HCT116 (cell line): ENCODE data around the gene LRSAM1. TPM values are rescaled to one million over a fixed set of nuclear protein-coding genes. Genes with fewer than 3 reads are reported as not detected.

ENCODE experiments used
- ATAC-seq: fragments of 200-7000 bp; cut with Tn5 transposase; 2 replicates; pipeline ENCODE4 v1.9.1; 2020; ENCODE audit warnings: mild to moderate bottlenecking, moderate library complexity
- BruUV-seq: library from RNA; stranded (reverse); fragments of 400-500 nt; replicated peaks from 2 replicates; lab custom pipeline; 2021; lab: Mats Ljungman, UMichigan
- CTCF ChIA-PET: fragments of 300-600 bp; sonication (Branson Sonifier 250); formaldehyde crosslinking; loops from one replicate; lab custom pipeline; 2021; ENCODE audit warnings: antibody characterized with exemption; lab: Charles Lee
- POLR2A ChIA-PET: fragments of 300-600, 350-600 bp; sonication (Branson Sonifier 250); formaldehyde crosslinking; loops from one replicate; lab custom pipeline; 2021; ENCODE audit warnings: antibody characterized with exemption; lab: Charles Lee
- RAD21 ChIA-PET, 2 experiments: fragments of 300-600 bp; sonication (Branson Sonifier 250); formaldehyde crosslinking; loops; one replicate each; lab custom pipeline; 2023; ENCODE audit warnings: low total read pairs in 2 of 2; ENCODE audit not compliant: uncharacterized antibody in 2 of 2, unreplicated experiment in 2 of 2, low non-redundant PET in 1 of 2; lab: Charles Lee
- DNase-seq: peaks from one replicate; pipeline ENCODE4 v3.0.0-alpha.2; 2010; ENCODE audit warnings: low read depth, low spot score
- H2AFZ ChIP-seq: fragments of 200-600 bp; shearing (Covaris generic), sonication (generic); 2 replicates; pipeline ENCODE4 v1.6.1; 2017; ENCODE audit warnings: low read depth, mixed run types, mixed read lengths, antibody characterized with exemption, low read length; ENCODE audit not compliant: poor library complexity, severe bottlenecking
- H3K27ac ChIP-seq: 2 replicates; pipeline ENCODE4 v1.5.1; 2012; ENCODE audit warnings: low read depth, low read length
- H3K27me3 ChIP-seq: fragments of 200-600 bp; sonication (generic); 2 replicates; pipeline ENCODE4 v1.6.1; 2016; ENCODE audit warnings: mixed run types, low read length, mixed read lengths; ENCODE audit not compliant: insufficient read depth
- H3K36me3 ChIP-seq, 2 experiments: fragments of 200-500 bp in 1 of 2; fragments of 200-600 bp in 1 of 2; sonication (Bioruptor generic) in 1 of 2; sonication (generic) in 1 of 2; 2 replicates each; pipeline versions ENCODE4 v1.5.1 to v1.6.1; 2014 to 2016; ENCODE audit warnings: low read length in 2 of 2, inconsistent platforms in 1 of 2, mixed read lengths in 1 of 2, mixed run types in 1 of 2; ENCODE audit not compliant: insufficient read depth in 2 of 2, control insufficient read depth in 1 of 2
- H3K4me1 ChIP-seq, 2 experiments: fragments of 200-600 bp in 1 of 2; sonication (generic) in 1 of 2; 2 replicates each; pipeline versions ENCODE4 v1.5.1 to v1.6.1; 2012 to 2017; ENCODE audit warnings: low read length in 2 of 2, inconsistent platforms in 1 of 2, mild to moderate bottlenecking in 1 of 2, mixed read lengths in 1 of 2, mixed run types in 1 of 2, moderate library complexity in 1 of 2; ENCODE audit not compliant: insufficient read depth in 2 of 2, control insufficient read depth in 1 of 2
- H3K4me2 ChIP-seq: fragments of 200-600 bp; sonication (generic); 2 replicates; pipeline ENCODE4 v1.6.1; 2017; ENCODE audit warnings: mixed run types, low read length, mixed read lengths
- H3K4me3 ChIP-seq, 2 experiments: fragments of 200-600 bp in 1 of 2; sonication (generic) in 1 of 2; replicated peaks in 1 of 2; 2 replicates each; pipeline ENCODE4 v1.5.1; 2011 to 2016; ENCODE audit warnings: low read length in 2 of 2, control low read depth in 1 of 2, low read depth in 1 of 2, mild to moderate bottlenecking in 1 of 2, mixed read lengths in 1 of 2, mixed run types in 1 of 2
- H3K79me2 ChIP-seq: fragments of 200-600 bp; sonication (generic); 2 replicates; pipeline ENCODE4 v1.6.1; 2017; ENCODE audit warnings: mild to moderate bottlenecking, mixed run types, low read length, moderate library complexity, mixed read lengths; ENCODE audit not compliant: insufficient read depth
- H3K9ac ChIP-seq: fragments of 200-600 bp; sonication (generic); 2 replicates; pipeline ENCODE4 v1.6.1; 2016; ENCODE audit warnings: low read length, mixed read lengths
- H3K9me2 ChIP-seq: fragments of 200-600 bp; sonication (generic), shearing (Covaris generic); 2 replicates; pipeline ENCODE4 v1.6.1; 2017; ENCODE audit warnings: mixed run types, mild to moderate bottlenecking, moderate library complexity; ENCODE audit not compliant: insufficient read depth
- H3K9me3 ChIP-seq, 2 experiments: fragments of 200-500 bp in 1 of 2; fragments of 200-600 bp in 1 of 2; sonication (Bioruptor generic) in 1 of 2; sonication (generic) in 1 of 2; 2 replicates each; pipeline ENCODE4 v1.6.1; 2014 to 2017; ENCODE audit warnings: low read length in 2 of 2, mixed read lengths in 2 of 2, inconsistent platforms in 1 of 2, low read depth in 1 of 2, mild to moderate bottlenecking in 1 of 2, mixed run types in 1 of 2, moderate library complexity in 1 of 2; ENCODE audit not compliant: control insufficient read depth in 1 of 2, insufficient read depth in 1 of 2
- H4K20me1 ChIP-seq: fragments of 200-600 bp; sonication (generic), shearing (Covaris generic); 2 replicates; pipeline ENCODE4 v1.6.1; 2017; ENCODE audit warnings: mixed run types, mild to moderate bottlenecking, moderate library complexity; ENCODE audit not compliant: insufficient read depth
- CBX3 ChIP-seq: IDR thresholded peaks from 2 replicates; pipeline ENCODE4 v1.6.1; 2012; ENCODE audit warnings: low read depth
- POLR2AphosphoS5 ChIP-seq: IDR thresholded peaks from 2 replicates; pipeline ENCODE4 v1.6.1; 2011; ENCODE audit warnings: mild to moderate bottlenecking, low read depth, low read length, moderate library complexity
- RAD21 ChIP-seq: IDR thresholded peaks from 2 replicates; pipeline ENCODE4 v1.6.1; 2012; ENCODE audit warnings: low read depth, mild to moderate bottlenecking
- SIN3A ChIP-seq: IDR thresholded peaks from 2 replicates; pipeline ENCODE4 v1.6.1; 2012; ENCODE audit warnings: low read depth
- SRF ChIP-seq: IDR thresholded peaks from 2 replicates; pipeline ENCODE4 v1.6.1; 2012; ENCODE audit warnings: low read depth
- YY1 ChIP-seq: IDR thresholded peaks from 2 replicates; pipeline ENCODE4 v1.6.1; 2011; ENCODE audit warnings: low read length, low read depth, moderate library complexity, mild to moderate bottlenecking; ENCODE audit not compliant: insufficient replicate concordance; ENCODE audit errors: extremely low read depth
- ZFX ChIP-seq: fragments of 450-650 bp; IDR thresholded peaks from 2 replicates; pipeline ENCODE4 v1.6.1; 2017
- intact Hi-C: fragments of 100-400 bp; cut with micrococcal nuclease; formaldehyde crosslinking; loops from 2 replicates; pipeline ENCODE4 v1.10.0; 2022
- total RNA-seq: library from RNA; stranded (reverse); gene quantifications from one replicate; pipeline ENCODE4 v1.2.1, GENCODE V29; 2021; ENCODE audit not compliant: unreplicated experiment
- TF ChIP-seq, protein P1 (sequence below), 3 experiments: fragments of 200-600 bp in 1 of 3; sonication (generic) in 1 of 3; IDR thresholded peaks in 2 of 3; conservative IDR thresholded peaks in 1 of 3; 2 replicates each; pipeline ENCODE4 v1.5.1; 2012 to 2017; ENCODE audit warnings: low read depth in 2 of 3, low read length in 2 of 3, antibody characterized with exemption in 1 of 3, borderline replicate concordance in 1 of 3, control low read depth in 1 of 3, mild to moderate bottlenecking in 1 of 3, mixed read lengths in 1 of 3, mixed run types in 1 of 3, moderate library complexity in 1 of 3; ENCODE audit not compliant: insufficient read depth in 1 of 3
- TF ChIP-seq, protein P2 (sequence below): IDR thresholded peaks from 2 replicates; pipeline ENCODE4 v1.6.1; 2012

The LRSAM1 gene
- total RNA-seq, 1 experiment from 2014 or later = 25.9 TPM

- H3K79me2 ChIP-seq = peaks cover 17% of the 10 kb centered on the region; the same call in 1 of the 2 replicates
- ATAC-seq = no peak
- DNase-seq = no peak
- intact Hi-C loops = loop anchor here (5.0 kb wide), 1 partner anchor 198 kb away; no protein-coding TSS in a partner anchor
- no TSS peak for BruUV-seq
- H3K4me1 ChIP-seq = peaks cover 0 to 18% of the 10 kb centered on the region in 2 experiments; a peak in 1 of 4 replicates
- no peak overlapping the region for H3K27ac ChIP-seq
- CTCF ChIA-PET = interaction anchor here (2.7 kb wide), 1 partner anchor 61 kb away, joined by 22 read pairs; no protein-coding TSS in a partner anchor
- H3K9me3 ChIP-seq = peaks cover 17 to 31% of the 10 kb centered on the region in 2 experiments; a peak in 3 of 4 replicates
- H2AFZ ChIP-seq = no peak overlapping the region
- POLR2A ChIA-PET = no interaction called here
- no peak overlapping the region for H3K4me2 ChIP-seq
- H3K4me3 ChIP-seq = no peak overlapping the region
- no peak overlapping the region for H3K9ac ChIP-seq
- no peaks in the 10 kb centered on the region for H4K20me1 ChIP-seq
- RAD21 ChIA-PET = no interaction called here
- TF ChIP-seq ZFX (no peak), POLR2AphosphoS5 (0 out of 2 replicates have a peak, but pooled peaks have one; percentile 8), YY1 (no peak), SIN3A (no peak)
- no peaks in the 10 kb centered on the region for H3K9me2 ChIP-seq
- peaks cover 27 to 71% of the 10 kb centered on the region in 2 experiments for H3K36me3 ChIP-seq
- H3K27me3 ChIP-seq = no peaks in the 10 kb centered on the region
Measured at GRCh38 chr9:127524373-127524772, 73.1 kb downstream of the LRSAM1 start.

- H3K4me3 ChIP-seq = no peak overlapping the region
- H3K9me2 ChIP-seq = no peaks in the 10 kb centered on the region
- intact Hi-C loops = no loop called here
- peaks cover 0 to 18% of the 10 kb centered on the region in 2 experiments; a peak in 1 of 4 replicates for H3K4me1 ChIP-seq
- H2AFZ ChIP-seq = no peak overlapping the region
- no peak overlapping the region for H3K4me2 ChIP-seq
- no peak overlapping the region for H3K9ac ChIP-seq
- ChIA-PET CTCF (interaction anchor here (0.7 to 2.7 kb wide), 10 partner anchors 10 to 209 kb away, joined by 3 to 22 read pairs (median 4); partner anchors contain the start of gene TOR2A), RAD21 (interaction anchor here (0.7 to 1.7 kb wide), 5 partner anchors 54 to 219 kb away, joined by 3 to 12 read pairs (median 3); no protein-coding TSS in a partner anchor), POLR2A (no interaction called here)
- ATAC-seq (peak; percentile 64), DNase-seq (peak; percentile 54)
- H3K27me3 ChIP-seq = no peaks in the 10 kb centered on the region
- H3K79me2 ChIP-seq = peaks cover 21% of the 10 kb centered on the region; the same call in 1 of the 2 replicates
- H4K20me1 ChIP-seq = no peaks in the 10 kb centered on the region
- peaks cover 30 to 72% of the 10 kb centered on the region in 2 experiments for H3K36me3 ChIP-seq
- no peak overlapping the region for H3K27ac ChIP-seq
- H3K9me3 ChIP-seq = peaks cover 17 to 31% of the 10 kb centered on the region in 2 experiments; a peak in 3 of 4 replicates
- TF ChIP-seq, protein P1, sequence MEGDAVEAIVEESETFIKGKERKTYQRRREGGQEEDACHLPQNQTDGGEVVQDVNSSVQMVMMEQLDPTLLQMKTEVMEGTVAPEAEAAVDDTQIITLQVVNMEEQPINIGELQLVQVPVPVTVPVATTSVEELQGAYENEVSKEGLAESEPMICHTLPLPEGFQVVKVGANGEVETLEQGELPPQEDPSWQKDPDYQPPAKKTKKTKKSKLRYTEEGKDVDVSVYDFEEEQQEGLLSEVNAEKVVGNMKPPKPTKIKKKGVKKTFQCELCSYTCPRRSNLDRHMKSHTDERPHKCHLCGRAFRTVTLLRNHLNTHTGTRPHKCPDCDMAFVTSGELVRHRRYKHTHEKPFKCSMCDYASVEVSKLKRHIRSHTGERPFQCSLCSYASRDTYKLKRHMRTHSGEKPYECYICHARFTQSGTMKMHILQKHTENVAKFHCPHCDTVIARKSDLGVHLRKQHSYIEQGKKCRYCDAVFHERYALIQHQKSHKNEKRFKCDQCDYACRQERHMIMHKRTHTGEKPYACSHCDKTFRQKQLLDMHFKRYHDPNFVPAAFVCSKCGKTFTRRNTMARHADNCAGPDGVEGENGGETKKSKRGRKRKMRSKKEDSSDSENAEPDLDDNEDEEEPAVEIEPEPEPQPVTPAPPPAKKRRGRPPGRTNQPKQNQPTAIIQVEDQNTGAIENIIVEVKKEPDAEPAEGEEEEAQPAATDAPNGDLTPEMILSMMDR (IDR thresholded peaks at IDR 0.05 in 2 of 3, conservative IDR thresholded peaks at IDR 0.05 in 1 of 3; ENCODE audit: borderline replicate concordance in 1 of 3, insufficient read depth in 1 of 3, low read depth in 2 of 3, low read length in 2 of 3) = peak in 2 of 3 experiments; percentile 70 to 73; a peak in 5 of 6 replicates
- TF ChIP-seq CBX3 (peak; percentile 77; the same call in 1 of the 2 replicates), RAD21 (peak; percentile 65), POLR2AphosphoS5 (no peak), SRF (no peak)
- TF ChIP-seq, protein P2, sequence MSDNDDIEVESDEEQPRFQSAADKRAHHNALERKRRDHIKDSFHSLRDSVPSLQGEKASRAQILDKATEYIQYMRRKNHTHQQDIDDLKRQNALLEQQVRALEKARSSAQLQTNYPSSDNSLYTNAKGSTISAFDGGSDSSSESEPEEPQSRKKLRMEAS = no peak
- TSS peak; percentile 8 for BruUV-seq
Measured at GRCh38 chr9:127525401-127526188, 74.3 kb downstream of the LRSAM1 start.
